GM21576 (cell line): ENCODE measurements around the gene POLR2L.
A peak's percentile ranks its signal among the peaks of the same experiment; 100 is the strongest.

Experiments
- ATAC-seq: cut with Tn5 transposase; IDR thresholded peaks from one replicate; pipeline ENCODE4 v1.9.1; 2021; ENCODE audit warnings: mild to moderate bottlenecking, moderate library complexity; ENCODE audit not compliant: unreplicated experiment

POLR2L gene

DNA sequence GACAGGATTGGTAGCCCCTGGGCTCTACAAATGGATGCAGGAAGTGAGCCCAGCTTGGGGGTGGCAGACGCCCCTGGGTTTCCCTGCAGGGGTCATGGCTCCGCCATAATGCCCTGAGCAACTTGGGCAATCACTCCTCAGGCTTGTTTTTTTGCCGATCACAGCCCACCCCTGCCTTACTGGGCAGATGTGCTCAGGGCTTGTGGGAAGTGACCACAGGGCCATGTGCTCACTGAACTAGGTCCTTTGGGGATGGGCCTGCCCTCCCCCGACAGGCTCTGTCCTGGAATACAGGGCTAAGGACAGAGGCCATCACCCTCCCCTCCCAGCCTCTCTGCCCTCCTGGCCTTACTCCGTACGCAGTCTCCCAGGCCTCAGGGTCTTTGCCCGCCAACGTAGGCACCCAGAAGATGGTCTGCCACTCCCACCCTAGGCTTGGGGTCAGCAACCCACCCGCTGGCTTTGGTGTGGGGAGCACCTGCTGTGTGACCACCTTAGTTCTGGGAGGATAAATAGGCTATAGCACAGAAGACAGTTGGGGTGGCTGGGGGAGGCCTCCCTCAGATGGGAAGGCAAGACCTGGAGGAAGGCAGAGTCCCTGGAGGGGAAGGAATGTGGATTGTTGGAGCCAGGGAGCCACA lies 28.8 kb downstream of the POLR2L start:
- ATAC-seq, result no peak

DNA sequence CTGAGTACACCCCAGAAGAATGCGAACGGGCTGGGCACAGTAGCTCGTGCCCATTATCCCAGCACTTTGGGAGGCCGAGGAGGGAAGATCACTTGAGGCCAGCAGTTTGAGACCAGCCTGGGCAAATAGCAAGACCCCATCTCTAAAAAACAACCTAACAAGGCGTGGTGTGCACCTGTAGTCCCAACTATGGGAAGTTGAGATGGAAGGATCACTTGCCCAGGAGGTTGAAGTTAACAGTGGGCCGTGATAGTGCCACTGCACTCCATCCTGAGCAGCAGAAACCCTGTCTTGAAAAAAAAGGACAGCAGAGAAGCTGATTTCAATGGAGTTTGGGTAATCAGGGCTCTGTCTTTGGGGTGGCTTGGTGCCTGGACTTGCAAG lies 29.3 kb downstream of the POLR2L start:
- ATAC-seq, result no peak

DNA sequence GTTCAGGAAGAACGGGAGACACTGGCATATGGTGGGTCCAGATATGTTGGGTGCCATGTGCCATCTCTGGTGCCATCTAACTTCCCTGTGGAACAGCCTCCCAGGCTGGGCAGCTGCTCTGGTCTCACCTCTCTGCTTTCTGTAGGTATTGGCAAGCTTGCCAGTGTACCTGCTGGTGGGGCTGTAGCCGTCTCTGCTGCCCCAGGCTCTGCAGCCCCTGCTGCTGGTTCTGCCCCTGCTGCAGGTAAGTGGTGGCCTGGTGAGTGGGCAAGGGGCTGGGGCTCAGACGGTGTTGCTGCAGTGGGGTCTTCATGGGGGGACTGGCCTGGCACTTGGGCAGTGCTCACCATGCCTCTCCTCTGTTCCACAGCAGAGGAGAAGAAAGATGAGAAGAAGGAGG lies 29.9 kb downstream of the POLR2L start:
- ATAC-seq, result no peak

DNA sequence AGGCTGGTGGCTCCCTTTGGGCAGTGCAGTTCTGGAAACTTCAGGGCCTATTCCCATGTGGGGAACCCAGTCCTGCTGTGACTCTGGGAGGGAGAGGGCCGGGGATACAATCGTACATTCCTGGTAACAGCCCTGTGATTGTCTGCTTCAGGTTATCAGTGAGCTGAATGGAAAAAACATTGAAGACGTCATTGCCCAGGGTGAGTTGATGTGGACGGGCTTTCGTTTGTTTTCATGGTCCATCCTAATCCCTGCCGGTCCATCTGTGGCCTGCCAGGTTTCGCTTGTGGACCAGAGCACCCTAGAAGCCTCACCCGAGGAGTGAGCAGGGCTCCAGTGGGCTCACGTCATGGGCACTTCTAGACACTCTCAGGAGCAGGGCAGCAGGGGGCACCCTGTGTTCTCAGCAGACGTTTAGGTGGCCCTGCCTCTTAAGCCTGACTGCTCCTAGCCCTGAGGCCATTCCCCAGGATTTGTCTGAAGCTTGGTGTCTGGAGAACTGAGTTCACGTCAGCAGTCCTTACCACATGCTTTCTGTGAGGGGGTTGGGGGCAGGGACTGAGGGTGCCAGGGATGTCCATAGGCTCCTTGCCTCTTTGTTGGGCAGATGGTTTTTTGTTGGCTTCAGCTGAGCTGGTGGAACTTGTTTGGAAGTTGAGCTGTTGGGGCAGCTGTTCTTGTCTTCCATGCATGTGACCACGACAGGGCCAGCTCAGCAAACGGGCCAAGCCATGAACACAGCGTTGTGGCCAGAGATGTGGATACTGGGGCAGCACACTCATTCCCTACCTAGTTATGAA lies 30.7 kb downstream of the POLR2L start:
- no peak for ATAC-seq

DNA sequence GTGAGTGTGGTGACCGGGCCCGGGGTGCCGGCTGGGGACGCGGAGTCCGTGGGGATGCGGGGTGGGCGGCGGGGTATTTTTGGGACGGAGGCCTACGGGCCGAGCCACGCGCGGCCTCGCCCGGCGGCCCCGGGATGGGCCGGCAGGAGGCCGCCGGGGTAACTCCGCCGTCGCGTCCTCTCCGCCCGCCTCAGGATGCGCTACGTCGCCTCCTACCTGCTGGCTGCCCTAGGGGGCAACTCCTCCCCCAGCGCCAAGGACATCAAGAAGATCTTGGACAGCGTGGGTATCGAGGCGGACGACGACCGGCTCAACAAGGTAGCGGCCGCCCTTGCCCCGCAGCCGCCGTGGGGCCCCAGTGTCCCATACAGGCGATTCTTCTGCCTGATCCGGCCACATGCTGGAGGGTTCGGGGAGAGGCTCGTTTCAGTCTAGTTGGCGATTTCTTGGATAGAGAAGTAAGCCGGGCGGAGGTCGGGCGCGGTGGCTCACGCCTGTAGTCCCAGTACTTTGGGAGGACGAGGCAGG lies 32.2 kb downstream of the POLR2L start:
- no peak for ATAC-seq

DNA sequence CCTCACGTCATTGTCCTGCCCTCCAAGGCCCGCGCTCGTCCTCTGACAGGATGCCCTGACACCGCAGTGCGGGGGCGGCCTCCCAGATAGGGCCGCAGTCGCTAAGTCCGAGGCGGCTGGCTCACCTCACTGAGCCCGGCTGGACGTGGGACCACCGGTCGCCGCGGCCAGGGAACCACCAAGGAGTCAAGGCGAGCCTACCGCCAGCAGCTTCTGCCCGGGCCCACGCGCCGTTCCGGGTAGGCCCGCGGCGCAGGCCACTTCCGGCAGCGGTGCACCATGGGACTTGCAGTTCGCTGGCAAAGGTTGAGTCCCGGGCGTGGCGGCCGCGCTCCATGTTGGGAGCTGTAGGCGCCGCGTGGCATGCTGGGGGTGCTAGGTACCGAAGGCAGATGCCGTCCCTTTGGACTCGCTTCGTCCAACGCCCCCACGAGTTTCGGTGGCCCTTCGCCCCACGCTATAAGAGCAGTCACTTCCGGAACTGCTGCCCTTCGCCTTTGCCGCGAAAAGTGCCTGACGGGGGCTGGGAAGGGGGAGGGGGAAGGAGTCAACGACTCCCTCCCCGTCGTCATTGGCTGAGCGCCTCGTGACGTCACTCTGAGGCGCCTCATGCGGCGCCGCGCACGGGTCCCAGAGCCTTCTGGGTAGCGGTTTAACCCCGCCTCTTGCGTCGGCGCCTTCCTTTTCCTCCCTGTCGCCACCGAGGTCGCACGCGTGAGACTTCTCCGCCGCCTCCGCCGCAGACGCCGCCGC lies 32.9 kb downstream of the POLR2L start, which contains the start of gene RPLP2:
Gene RPLP2 (plus strand): TSS at position 681 of the 753 bp plus-strand sequence. CDS start 268 bp downstream, outside the sequence.
- ATAC-seq, result peak; percentile 70

DNA sequence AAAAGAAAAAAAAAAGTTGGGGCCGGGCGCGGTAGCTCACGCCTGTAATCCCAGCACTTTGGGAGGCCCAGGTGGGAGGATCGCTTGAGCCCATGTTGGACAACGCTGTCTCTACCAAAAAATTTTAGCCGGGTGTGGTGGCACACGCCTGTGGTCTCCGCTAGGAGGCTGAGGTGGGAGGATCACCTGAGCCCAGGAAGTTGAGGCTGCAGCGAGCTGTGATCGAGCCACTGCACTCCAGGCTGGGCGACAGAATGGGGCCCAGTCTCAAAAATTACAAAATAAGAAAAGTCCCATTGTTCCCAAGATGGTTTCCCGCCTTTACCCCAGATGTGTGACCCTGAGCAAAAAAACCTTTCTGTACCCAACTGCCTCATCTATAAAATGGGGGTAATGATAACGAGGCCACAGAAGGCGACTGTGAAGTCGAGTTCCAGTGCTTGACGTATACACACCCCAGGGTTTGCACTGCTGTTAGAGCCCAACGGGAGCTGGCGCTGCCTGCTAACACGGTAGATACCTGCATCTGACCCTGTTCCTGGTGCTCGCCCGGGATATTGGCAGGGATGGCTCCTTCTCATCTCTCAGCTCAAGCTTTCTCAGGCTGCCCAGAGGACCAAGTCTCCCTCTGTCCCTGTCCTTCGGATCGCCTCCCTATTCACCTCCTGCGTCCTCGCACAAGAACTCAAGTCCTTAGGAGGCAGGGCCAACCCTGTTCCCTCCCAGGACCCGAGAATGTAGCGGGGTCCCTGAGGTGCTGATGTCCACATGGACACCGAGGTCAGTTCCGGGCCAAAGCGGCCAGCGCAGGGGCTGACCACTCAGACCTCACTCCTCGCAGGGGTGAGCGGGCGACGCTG lies 33.7 kb downstream of the POLR2L start:
- ATAC-seq, result no peak

DNA sequence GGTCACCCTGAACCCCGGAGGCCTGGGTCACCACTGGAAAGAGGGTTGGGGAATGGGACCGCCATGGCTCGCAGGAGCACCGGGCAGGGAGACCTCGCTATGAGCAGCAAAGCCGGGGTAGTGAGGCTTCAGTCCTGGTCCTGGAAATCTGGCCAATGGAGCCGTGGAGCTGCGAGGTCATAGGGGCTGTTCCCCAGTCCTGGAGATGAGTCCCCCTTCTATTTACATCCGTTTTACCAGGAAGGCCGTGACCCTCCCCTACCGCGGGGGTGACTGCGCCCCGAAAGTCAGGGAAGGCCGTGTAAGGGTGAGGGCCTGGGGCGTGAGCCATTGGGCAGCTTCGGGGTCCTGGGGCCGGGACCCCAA lies 37.7 kb downstream of the POLR2L start:
- no peak for ATAC-seq

DNA sequence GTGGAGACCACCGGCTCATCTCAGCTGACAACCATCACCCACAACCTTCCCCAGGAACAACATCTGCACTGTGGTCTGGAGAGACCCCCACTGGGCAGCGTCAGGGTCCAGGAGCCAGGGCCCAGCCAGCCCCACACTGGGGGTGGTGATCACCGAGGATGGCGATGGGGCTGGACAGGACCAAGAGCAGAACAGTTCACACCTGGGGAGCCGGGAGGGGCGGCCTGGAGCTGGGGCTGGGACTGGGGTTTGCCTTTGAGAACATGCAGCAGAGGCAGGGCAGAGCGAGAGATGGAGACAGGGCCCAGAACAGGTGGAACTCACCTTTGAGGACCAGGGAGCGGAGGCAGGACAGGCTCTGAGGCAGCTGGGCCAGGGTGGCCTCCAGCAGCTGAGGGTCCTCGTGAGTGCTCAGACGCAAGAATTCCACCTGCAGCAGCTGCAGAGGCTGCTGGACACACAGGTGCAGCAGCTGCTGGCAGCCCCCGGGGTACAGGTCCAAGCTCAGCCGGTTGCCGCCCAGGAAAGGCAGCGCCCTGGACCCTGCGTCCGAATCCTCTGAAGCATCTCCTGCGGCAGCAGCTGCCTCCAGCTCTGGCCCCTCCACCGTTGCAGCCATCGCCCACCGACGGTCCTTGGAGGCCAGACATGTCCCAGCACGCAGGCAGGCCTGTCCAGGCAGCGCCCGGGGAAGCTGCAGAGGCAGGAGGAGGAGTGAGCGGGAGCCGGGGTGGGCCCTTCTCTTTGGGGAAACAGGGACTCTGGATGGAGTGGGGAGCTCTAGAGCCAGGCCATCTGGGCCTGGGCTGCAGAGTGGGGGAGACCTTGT lies 38.3 kb downstream of the POLR2L start:
- ATAC-seq, result no peak

DNA sequence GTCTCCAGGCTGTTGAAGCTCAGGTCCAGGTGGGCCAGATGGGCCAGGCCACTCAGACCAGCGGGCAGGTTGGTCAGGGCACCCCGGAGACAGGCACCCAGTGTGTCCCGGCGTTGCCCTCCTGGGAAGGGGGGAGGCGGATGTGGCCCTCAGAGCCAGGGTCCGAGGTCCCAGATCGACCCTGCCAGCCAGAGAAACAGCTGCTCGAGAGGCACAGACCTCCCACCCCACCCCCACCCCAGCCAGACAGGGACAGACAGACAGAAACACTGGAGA lies 38.9 kb downstream of the POLR2L start:
- ATAC-seq, result no peak

DNA sequence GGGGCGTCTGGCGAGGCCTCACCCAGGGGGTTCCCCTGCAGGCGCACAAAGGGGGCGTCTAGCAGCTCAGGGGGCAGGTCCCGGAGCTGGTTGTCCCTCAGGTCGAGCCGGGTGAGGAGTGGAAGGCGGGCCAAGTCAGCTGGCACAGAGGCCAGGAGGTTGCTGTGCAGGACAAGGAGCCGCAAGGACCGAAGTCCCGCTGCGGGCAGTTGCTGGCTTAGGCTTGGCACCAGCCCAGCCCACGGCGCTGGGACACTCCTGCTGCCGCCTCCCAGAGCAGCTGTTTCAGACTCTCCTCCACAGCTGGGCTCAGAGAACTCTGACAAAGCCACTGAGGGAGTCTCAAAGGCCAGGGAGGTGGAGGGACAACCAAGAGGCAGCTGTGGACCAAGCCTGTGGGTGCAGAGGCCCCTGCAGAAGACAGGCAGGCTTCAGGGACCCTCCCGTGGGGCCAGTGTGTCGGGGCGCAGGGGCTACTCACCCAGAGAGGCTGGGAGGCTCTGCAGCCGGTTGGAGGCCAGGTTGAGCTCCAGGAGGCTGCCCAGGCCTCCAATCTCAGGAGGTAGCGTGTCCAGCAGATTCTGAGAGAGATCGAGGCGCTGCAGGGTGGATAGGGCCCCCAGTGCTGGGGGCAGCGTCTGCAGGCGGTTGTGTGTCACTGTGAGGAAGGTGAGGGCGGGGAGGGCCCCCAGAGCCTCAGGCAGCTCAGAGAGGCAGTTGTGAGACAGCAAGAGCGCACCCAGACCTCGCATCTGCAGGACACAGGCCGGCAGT lies 39.4 kb downstream of the POLR2L start:
- ATAC-seq, result no peak

DNA sequence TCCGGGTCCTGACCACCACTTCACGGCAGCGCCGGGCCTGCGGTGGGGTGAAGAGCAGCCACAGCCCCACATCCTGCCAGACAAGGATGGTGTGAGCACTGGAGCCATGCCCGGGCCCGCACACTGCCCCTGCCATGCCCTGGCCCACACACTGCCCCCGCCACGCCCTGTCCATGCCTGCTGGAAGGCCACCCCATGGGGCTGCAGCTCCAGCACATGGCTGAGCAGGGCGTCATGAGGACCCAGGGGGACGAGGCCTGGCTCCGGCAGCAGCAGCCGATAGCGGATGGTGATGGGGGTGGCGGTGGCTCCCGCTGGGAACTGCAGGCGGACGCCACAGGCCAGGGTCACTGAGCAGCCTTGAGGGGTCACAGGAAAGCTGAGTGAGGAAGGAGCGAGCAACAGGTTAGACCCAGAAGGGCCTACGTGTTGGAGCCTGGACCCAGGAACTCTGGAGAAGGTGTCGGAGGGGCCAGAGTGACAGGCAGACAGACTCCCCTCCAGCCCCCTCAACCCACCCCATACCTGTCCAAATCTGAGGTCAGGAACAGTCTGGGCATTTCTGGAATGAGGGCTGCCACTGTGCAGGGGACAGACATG lies 40.2 kb downstream of the POLR2L start:
- ATAC-seq, result no peak

DNA sequence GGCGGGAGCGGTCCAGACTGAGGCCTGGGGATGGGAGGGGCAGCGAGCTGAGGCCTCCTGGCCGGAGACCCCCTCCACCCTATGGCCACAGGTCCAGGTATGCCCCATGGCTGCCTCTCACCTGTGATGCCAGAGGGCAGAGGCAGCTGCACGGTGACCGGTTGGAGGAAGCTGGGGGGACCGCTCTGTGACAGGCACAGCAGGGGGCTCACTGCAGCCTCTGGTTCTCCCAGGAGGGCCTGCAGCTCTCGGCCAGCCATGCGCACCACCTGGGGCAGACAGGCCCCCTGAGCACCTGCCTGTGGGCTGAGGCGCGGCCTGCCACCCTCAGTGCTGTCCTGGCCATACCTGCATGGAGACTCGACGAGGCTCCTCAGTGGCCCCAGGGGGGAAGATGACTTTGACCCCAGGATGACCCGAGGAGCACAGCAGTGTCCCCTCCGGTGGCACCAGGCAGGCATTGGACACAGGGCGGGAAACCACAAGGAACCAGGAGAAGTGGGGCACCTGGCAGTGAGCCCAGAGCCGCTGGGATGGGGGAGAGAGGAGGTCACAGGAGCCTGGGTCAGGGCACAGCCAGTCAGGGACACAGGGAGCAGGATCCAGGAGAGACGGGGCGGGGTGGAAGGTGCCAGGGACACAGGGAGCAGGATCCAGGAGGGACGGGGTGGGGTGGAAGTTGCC lies 41.1 kb downstream of the POLR2L start:
- ATAC-seq, result no peak

DNA sequence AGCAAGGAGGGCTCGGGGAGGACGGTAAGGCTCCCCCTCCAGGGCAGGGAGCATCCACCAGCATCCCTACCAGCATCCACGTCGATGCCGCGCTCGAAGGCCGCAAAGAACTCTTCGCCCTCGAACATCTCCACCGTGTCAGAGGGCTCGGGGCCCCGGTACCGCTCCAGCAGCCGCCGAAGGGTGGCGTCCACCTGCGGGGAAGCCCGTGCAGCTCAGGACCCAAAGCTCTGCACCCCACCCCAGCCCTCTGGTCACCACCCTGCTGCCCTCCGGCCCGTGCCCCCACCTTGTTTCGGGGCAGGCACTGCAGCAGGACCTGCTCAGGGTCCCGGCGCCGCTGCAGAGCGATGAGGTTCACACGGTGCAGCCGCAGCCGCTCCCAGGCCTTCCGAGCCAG lies 41.9 kb downstream of the POLR2L start:
- ATAC-seq, result no peak

DNA sequence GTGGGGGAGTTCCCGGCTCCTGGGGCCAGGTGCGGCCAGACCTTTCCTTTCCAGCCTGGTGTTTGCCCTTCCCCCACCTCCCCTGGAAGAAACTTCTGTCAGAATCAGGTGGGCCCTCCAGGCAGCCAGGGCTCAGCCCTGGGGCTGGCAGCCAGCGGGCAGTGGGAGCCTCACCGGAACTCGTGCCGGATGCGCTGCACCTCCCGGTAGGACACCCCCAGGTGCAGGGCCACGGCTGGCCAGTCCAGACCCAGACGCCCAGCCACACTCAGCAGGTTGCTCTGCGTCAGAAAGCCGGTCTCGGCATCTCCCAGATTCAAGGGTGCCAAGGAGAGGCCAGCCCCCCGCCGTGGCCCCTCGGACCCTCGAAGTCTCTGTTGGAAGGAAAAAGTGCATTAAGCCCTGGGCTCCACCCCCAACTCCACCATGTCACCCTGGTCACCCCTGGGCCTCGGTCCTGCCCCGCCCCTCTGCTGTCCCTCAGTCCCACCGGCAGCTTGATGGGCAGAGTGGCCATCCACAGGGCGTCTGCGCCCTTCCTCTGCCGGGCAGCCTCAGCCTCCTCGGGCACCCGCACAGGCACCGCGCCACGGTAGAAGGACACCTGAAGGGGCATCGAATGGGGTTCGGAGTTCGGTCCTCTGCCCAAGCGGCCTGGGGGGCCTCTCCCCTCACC lies 42.5 kb downstream of the POLR2L start:
- no peak for ATAC-seq

DNA sequence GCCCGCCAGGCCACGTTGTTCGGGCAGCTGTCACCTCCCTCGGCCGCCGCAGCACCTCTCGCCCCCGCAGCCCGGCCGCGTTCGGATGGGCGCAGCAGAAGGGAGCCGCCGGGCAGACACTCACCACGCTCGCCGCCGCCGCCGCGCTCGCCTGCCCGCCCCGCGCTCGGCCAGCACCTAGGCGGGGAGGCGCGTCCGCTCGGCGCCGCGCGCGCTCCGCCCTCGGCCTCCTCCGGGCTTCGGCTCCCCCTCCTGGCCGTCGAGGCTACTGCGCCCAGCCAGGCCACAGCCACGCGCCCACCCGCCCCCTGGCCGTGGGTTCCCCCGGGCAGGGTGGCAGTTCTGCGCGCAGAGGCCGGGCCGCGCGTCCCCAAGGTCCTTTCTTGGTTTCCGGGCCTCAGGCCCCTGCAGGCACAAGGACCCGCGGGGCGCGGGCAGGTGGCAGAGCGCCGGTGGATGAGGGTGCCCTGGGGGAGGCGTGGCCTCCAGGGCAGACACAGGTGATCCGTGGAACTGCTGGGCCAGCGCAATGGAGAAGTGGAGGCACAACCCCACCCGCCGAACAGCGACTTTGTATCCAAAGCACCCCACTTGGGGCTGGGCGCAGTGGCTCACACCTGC lies 44.1 kb downstream of the POLR2L start, which contains the start of gene SLC25A22:
Gene SLC25A22 (minus strand): TSS at position 189 of the 621 bp plus-strand sequence. CDS start 3,275 bp downstream, outside the sequence.
- peak; percentile 50 for ATAC-seq
